HEK293 (cell line): ENCODE results near the gene KDF1.

ENCODE experiments used
- GLIS2 ChIP-seq: fragments of 450-650 bp; formaldehyde crosslinking; IDR thresholded peaks from 2 replicates; pipeline ENCODE4 v1.5.1; 2016; ENCODE audit warnings: missing biosample characterization, missing genetic modification characterization
- KLF16 ChIP-seq: fragments of 450-650 bp; formaldehyde crosslinking; IDR thresholded peaks from 2 replicates; pipeline ENCODE4 v1.5.1; 2017; ENCODE audit warnings: missing biosample characterization, missing genetic modification characterization
- MZF1 ChIP-seq: fragments of 450-650 bp; formaldehyde crosslinking; IDR thresholded peaks from 2 replicates; pipeline ENCODE4 v1.5.1; 2017; ENCODE audit warnings: missing biosample characterization, missing genetic modification characterization, borderline replicate concordance
- SP2 ChIP-seq: fragments of 450-650 bp; formaldehyde crosslinking; IDR thresholded peaks from 2 replicates; pipeline ENCODE4 v1.5.1; 2016; ENCODE audit warnings: missing biosample characterization, missing genetic modification characterization
- ZBTB20 ChIP-seq: fragments of 450-650 bp; formaldehyde crosslinking; IDR thresholded peaks from 2 replicates; pipeline ENCODE4 v1.5.1; 2016; ENCODE audit warnings: missing biosample characterization, missing genetic modification characterization
- ZBTB8A ChIP-seq: fragments of 450-650 bp; formaldehyde crosslinking; IDR thresholded peaks from 2 replicates; pipeline ENCODE4 v1.5.1; 2016; ENCODE audit warnings: missing biosample characterization, missing genetic modification characterization
- ZFP69B ChIP-seq: fragments of 450-650 bp; formaldehyde crosslinking; IDR thresholded peaks from 2 replicates; pipeline ENCODE4 v1.5.1; 2016; ENCODE audit warnings: missing biosample characterization, missing genetic modification characterization
- ZNF138 ChIP-seq: fragments of 450-650 bp; formaldehyde crosslinking; IDR thresholded peaks from 2 replicates; pipeline ENCODE4 v1.5.1; 2016; ENCODE audit warnings: missing biosample characterization, missing genetic modification characterization, borderline replicate concordance
- ZNF16 ChIP-seq: fragments of 450-650 bp; formaldehyde crosslinking; IDR thresholded peaks from 2 replicates; pipeline ENCODE4 v1.5.1; 2016; ENCODE audit warnings: low read depth, missing biosample characterization, missing genetic modification characterization
- ZNF202 ChIP-seq: fragments of 450-650 bp; formaldehyde crosslinking; IDR thresholded peaks from 2 replicates; pipeline ENCODE4 v1.5.1; 2016; ENCODE audit warnings: missing biosample characterization, missing genetic modification characterization, borderline replicate concordance
- ZNF211 ChIP-seq: fragments of 450-650 bp; formaldehyde crosslinking; IDR thresholded peaks from 2 replicates; pipeline ENCODE4 v1.5.1; 2016; ENCODE audit warnings: low read depth, missing biosample characterization, missing genetic modification characterization
- ZNF221 ChIP-seq: fragments of 450-650 bp; formaldehyde crosslinking; IDR thresholded peaks from 2 replicates; pipeline ENCODE4 v1.5.1; 2017; ENCODE audit warnings: missing biosample characterization, missing genetic modification characterization, borderline replicate concordance
- ZNF302 ChIP-seq: fragments of 450-650 bp; formaldehyde crosslinking; IDR thresholded peaks from 2 replicates; pipeline ENCODE4 v1.5.1; 2016; ENCODE audit warnings: missing biosample characterization, missing genetic modification characterization, low read depth
- ZNF324 ChIP-seq: fragments of 450-650 bp; formaldehyde crosslinking; IDR thresholded peaks from 2 replicates; pipeline ENCODE4 v1.5.1; 2016; ENCODE audit warnings: missing biosample characterization, missing genetic modification characterization
- ZNF521 ChIP-seq: fragments of 450-650 bp; formaldehyde crosslinking; IDR thresholded peaks from 2 replicates; pipeline ENCODE4 v1.5.1; 2017; ENCODE audit warnings: missing biosample characterization, mild to moderate bottlenecking, missing genetic modification characterization
- ZNF529 ChIP-seq: fragments of 450-650 bp; formaldehyde crosslinking; IDR thresholded peaks from 2 replicates; pipeline ENCODE4 v1.5.1; 2017; ENCODE audit warnings: missing genetic modification characterization, missing biosample characterization; ENCODE audit not compliant: insufficient replicate concordance
- ZNF596 ChIP-seq: fragments of 450-650 bp; IDR thresholded peaks from 2 replicates; pipeline ENCODE4 v1.5.0; 2018; ENCODE audit warnings: missing biosample characterization, mild to moderate bottlenecking, missing genetic modification characterization, moderate library complexity
- ZNF621 ChIP-seq: fragments of 450-650 bp; formaldehyde crosslinking; IDR thresholded peaks from 2 replicates; pipeline ENCODE4 v1.5.1; 2017; ENCODE audit warnings: missing biosample characterization, missing genetic modification characterization
- ZNF785 ChIP-seq: fragments of 450-650 bp; formaldehyde crosslinking; IDR thresholded peaks from 2 replicates; pipeline ENCODE4 v1.5.1; 2016; ENCODE audit warnings: missing biosample characterization, missing genetic modification characterization
- TF ChIP-seq, protein P1 (sequence below): fragments of 450-650 bp; formaldehyde crosslinking; IDR thresholded peaks from 2 replicates; pipeline ENCODE4 v1.5.1; 2016; ENCODE audit warnings: missing biosample characterization, missing genetic modification characterization
- TF ChIP-seq, protein P2 (sequence below): fragments of 450-650 bp; formaldehyde crosslinking; IDR thresholded peaks from 2 replicates; pipeline ENCODE4; 2016; ENCODE audit warnings: missing biosample characterization, missing genetic modification characterization
- TF ChIP-seq, protein P3 (sequence below): fragments of 450-650 bp; formaldehyde crosslinking; IDR thresholded peaks from 2 replicates; pipeline ENCODE4 v1.5.1; 2017; ENCODE audit warnings: missing biosample characterization, mild to moderate bottlenecking, missing genetic modification characterization, moderate library complexity
- TF ChIP-seq, protein P4 (sequence below): fragments of 450-650 bp; formaldehyde crosslinking; IDR thresholded peaks from 2 replicates; pipeline ENCODE4 v1.5.1; 2017; ENCODE audit warnings: missing biosample characterization, missing genetic modification characterization
- TF ChIP-seq, protein P5 (sequence below): fragments of 450-650 bp; formaldehyde crosslinking; optimal IDR thresholded peaks from 2 replicates; pipeline ENCODE3; 2016; ENCODE audit warnings: missing biosample characterization, mild to moderate bottlenecking, missing genetic modification characterization

Gene KDF1

DNA sequence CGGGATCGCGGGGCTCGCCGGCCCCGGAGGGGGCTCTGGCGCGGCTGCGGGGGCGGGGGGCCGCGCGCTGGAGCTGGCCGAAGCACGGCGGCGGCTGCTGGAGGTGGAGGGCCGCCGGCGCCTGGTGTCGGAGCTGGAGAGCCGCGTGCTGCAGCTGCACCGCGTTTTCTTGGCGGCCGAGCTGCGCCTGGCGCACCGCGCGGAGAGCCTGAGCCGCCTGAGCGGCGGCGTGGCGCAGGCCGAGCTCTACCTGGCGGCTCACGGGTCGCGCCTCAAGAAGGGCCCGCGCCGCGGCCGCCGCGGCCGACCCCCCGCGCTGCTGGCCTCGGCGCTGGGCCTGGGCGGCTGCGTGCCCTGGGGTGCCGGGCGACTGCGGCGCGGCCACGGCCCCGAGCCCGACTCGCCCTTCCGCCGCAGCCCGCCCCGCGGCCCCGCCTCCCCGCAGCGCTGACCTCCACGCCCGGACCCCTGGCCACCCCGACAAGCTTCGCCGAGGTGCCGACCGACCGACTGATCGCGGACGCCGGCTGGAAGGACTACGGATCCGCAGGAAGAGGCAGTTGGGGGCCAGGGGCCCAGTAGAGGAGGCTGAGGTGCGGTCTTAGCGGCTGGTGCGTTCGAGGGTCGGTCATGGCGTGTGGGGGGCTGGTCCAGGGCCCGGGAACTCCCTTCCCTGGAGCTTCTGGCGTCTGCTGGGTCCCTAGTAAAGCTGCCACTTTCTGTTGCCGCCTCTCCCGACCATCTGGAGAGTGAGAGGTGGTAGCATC is 33.9 kb upstream of the KDF1 start (continued):
- TF ChIP-seq ZNF621 (tag by site-specific recombination) (no peak), SP2 (tag by site-specific recombination) (peak; percentile 46; the same call in 1 of the 2 replicates), ZNF202 (tag by site-specific recombination) (no peak), ZNF138 (tag by site-specific recombination) (no peak), ZBTB8A (tag by site-specific recombination) (no peak), ZNF521 (tag by site-specific recombination) (no peak), ZNF324 (tag by site-specific recombination) (no peak), ZNF596 (tag by site-specific recombination) (no peak), ZBTB20 (tag by site-specific recombination) (peak; percentile 90; the same call in 1 of the 2 replicates), ZNF16 (tag by site-specific recombination) (no peak), ZNF529 (tag by site-specific recombination) (no peak), KLF16 (tag by site-specific recombination) (no peak), ZNF302 (tag by site-specific recombination) (no peak), ZFP69B (tag by site-specific recombination) (no peak), GLIS2 (tag by site-specific recombination) (peak; percentile 70), ZNF221 (no peak), ZNF211 (no peak), MZF1 (no peak), ZNF785 (tag by site-specific recombination) (no peak)
- TF ChIP-seq, protein P1, sequence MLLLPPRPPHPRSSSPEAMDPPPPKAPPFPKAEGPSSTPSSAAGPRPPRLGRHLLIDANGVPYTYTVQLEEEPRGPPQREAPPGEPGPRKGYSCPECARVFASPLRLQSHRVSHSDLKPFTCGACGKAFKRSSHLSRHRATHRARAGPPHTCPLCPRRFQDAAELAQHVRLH (tag by site-specific recombination): no peak
- TF ChIP-seq, protein P2, sequence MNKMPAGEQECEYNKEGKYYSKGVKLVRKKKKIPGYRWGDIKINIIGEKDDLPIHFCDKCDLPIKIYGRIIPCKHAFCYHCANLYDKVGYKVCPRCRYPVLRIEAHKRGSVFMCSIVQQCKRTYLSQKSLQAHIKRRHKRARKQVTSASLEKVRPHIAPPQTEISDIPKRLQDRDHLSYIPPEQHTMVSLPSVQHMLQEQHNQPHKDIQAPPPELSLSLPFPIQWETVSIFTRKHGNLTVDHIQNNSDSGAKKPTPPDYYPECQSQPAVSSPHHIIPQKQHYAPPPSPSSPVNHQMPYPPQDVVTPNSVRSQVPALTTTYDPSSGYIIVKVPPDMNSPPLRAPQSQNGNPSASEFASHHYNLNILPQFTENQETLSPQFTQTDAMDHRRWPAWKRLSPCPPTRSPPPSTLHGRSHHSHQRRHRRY: no peak
- TF ChIP-seq, protein P3, sequence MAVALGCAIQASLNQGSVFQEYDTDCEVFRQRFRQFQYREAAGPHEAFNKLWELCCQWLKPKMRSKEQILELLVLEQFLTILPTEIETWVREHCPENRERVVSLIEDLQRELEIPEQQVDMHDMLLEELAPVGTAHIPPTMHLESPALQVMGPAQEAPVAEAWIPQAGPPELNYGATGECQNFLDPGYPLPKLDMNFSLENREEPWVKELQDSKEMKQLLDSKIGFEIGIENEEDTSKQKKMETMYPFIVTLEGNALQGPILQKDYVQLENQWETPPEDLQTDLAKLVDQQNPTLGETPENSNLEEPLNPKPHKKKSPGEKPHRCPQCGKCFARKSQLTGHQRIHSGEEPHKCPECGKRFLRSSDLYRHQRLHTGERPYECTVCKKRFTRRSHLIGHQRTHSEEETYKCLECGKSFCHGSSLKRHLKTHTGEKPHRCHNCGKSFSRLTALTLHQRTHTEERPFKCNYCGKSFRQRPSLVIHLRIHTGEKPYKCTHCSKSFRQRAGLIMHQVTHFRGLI (tag by site-specific recombination): no peak
- TF ChIP-seq, protein P4, sequence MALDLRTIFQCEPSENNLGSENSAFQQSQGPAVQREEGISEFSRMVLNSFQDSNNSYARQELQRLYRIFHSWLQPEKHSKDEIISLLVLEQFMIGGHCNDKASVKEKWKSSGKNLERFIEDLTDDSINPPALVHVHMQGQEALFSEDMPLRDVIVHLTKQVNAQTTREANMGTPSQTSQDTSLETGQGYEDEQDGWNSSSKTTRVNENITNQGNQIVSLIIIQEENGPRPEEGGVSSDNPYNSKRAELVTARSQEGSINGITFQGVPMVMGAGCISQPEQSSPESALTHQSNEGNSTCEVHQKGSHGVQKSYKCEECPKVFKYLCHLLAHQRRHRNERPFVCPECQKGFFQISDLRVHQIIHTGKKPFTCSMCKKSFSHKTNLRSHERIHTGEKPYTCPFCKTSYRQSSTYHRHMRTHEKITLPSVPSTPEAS (tag by site-specific recombination): no peak
- TF ChIP-seq, protein P5, sequence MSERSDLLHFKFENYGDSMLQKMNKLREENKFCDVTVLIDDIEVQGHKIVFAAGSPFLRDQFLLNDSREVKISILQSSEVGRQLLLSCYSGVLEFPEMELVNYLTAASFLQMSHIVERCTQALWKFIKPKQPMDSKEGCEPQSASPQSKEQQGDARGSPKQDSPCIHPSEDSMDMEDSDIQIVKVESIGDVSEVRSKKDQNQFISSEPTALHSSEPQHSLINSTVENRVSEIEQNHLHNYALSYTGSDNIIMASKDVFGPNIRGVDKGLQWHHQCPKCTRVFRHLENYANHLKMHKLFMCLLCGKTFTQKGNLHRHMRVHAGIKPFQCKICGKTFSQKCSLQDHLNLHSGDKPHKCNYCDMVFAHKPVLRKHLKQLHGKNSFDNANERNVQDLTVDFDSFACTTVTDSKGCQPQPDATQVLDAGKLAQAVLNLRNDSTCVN (tag by site-specific recombination): no peak
